Measurements from ENCODE around the gene EOLA2.
"Not testable (repeated sequence)": the region's sequence is repeated elsewhere in the genome, so short reads cannot be mapped to it uniquely, and the experiment has no call there.

EOLA2 gene

GRCh38 chrX:149932150-149932549, 6.1 kb downstream of the EOLA2 start:
- not testable (repeated sequence) for DNase-seq

GRCh38 chrX:149931355-149931754, 6.9 kb downstream of the EOLA2 start:
- not testable (repeated sequence) for DNase-seq

- not testable (repeated sequence) for DNase-seq
Observed at GRCh38 chrX:149929400-149929799, 8.9 kb downstream of the EOLA2 start, which contains the start of gene HSFX4. Gene HSFX4 (plus strand): TSS chrX:149929573. CDS start chrX:149929645, 72 bp downstream.

GRCh38 chrX:149928635-149929034, 9.7 kb downstream of the EOLA2 start:
- DNase-seq, result not testable (repeated sequence)

- DNase-seq, result not testable (repeated sequence)
Observed at GRCh38 chrX:149927964-149928258, 10.4 kb downstream of the EOLA2 start.

GRCh38 chrX:149927245-149927963, 10.9 kb downstream of the EOLA2 start:
- DNase-seq, result not testable (repeated sequence)

- DNase-seq, result not testable (repeated sequence)
Observed at GRCh38 chrX:149924434-149924833, 13.9 kb downstream of the EOLA2 start.

GRCh38 chrX:149923836-149924235, 14.5 kb downstream of the EOLA2 start:
- not testable (repeated sequence) for DNase-seq

- DNase-seq, result no peak
Observed at GRCh38 chrX:149916745-149917392, 21.4 kb downstream of the EOLA2 start.

GRCh38 chrX:149910178-149910695, 28.1 kb downstream of the EOLA2 start:
- no peak for DNase-seq

- no peak for DNase-seq
Observed at GRCh38 chrX:149909324-149910177, 28.7 kb downstream of the EOLA2 start.

- DNase-seq, result no peak
Observed at GRCh38 chrX:149908727-149909126, 29.6 kb downstream of the EOLA2 start.

- DNase-seq, result no peak
Observed at GRCh38 chrX:149908308-149908707, 30.0 kb downstream of the EOLA2 start.

GRCh38 chrX:149903889-149904748, 34.2 kb downstream of the EOLA2 start:
- no peak for DNase-seq

- no peak for DNase-seq
Observed at GRCh38 chrX:149898554-149898953, 39.7 kb downstream of the EOLA2 start.

GRCh38 chrX:149890828-149891227, 47.5 kb downstream of the EOLA2 start:
- not testable (repeated sequence) for DNase-seq

Measured in CD4-positive, alpha-beta T cell treated with Interleukin-6 for 4 hours (primary cell).